HG02642 (cell line): ENCODE results near the gene OGDH.
"Not testable (repeated sequence)": the region's sequence is repeated elsewhere in the genome, so short reads cannot be mapped to it uniquely, and the experiment has no call there.

Experiments
- ATAC-seq: cut with Tn5 transposase; IDR thresholded peaks from one replicate; pipeline ENCODE4 v1.9.1; 2021; ENCODE audit warnings: mild to moderate bottlenecking; ENCODE audit not compliant: unreplicated experiment, poor library complexity

OGDH gene

GRCh38 chr7:44698046-44698580, 91.7 kb downstream of the OGDH start:
- no peak for ATAC-seq

- ATAC-seq: not testable (repeated sequence)
These were observed 93.2 kb downstream of the OGDH start for GRCh38 chr7:44699598-44699997.

GRCh38 chr7:44700322-44700721, 93.9 kb downstream of the OGDH start:
- ATAC-seq: no peak

GRCh38 chr7:44703391-44703790, 97.0 kb downstream of the OGDH start:
- not testable (repeated sequence) for ATAC-seq

GRCh38 chr7:44703921-44704320, 97.5 kb downstream of the OGDH start:
- ATAC-seq: no peak

GRCh38 chr7:44705434-44705833, 99.0 kb downstream of the OGDH start:
- ATAC-seq: no peak

GRCh38 chr7:44706788-44707557, 100.5 kb downstream of the OGDH start:
- no peak for ATAC-seq

- ATAC-seq: no peak
These were observed 101.3 kb downstream of the OGDH start for GRCh38 chr7:44707558-44708230.

GRCh38 chr7:44709011-44709915, 102.8 kb downstream of the OGDH start:
- no peak for ATAC-seq

GRCh38 chr7:44709945-44710596, 103.6 kb downstream of the OGDH start:
- no peak for ATAC-seq

GRCh38 chr7:44711528-44711927, 105.1 kb downstream of the OGDH start:
- no peak for ATAC-seq

GRCh38 chr7:44712012-44712411, 105.6 kb downstream of the OGDH start:
- no peak for ATAC-seq

- ATAC-seq: no peak
These were observed 106.7 kb downstream of the OGDH start for GRCh38 chr7:44713141-44713540.

- no peak for ATAC-seq
These were observed 107.4 kb downstream of the OGDH start for GRCh38 chr7:44713680-44714335.

GRCh38 chr7:44716205-44716604, 109.8 kb downstream of the OGDH start:
- ATAC-seq: no peak

- ATAC-seq: no peak
These were observed 113.9 kb downstream of the OGDH start for GRCh38 chr7:44720301-44720700.

- ATAC-seq: no peak
These were observed 117.8 kb downstream of the OGDH start for GRCh38 chr7:44724276-44724675.

GRCh38 chr7:44726250-44726649, 119.8 kb downstream of the OGDH start:
- ATAC-seq: not testable (repeated sequence)

- ATAC-seq: no peak
These were observed 120.9 kb downstream of the OGDH start for GRCh38 chr7:44727158-44727936.
